Left lobe of liver (tissue), 2 donors: ENCODE data around the gene C3. TPM values are rescaled to one million over a fixed set of nuclear protein-coding genes. Genes with fewer than 3 reads are reported as not detected.
"Not testable (repeated sequence)": the region's sequence is repeated elsewhere in the genome, so short reads cannot be mapped to it uniquely, and the experiment has no call there.

ENCODE experiments used
- ATAC-seq: fragments of 200-7000 bp; cut with Tn5 transposase; one replicate; pipeline ENCODE4 v1.9.1; 2020; ENCODE audit warnings: mild to moderate bottlenecking, moderate library complexity
- DNase-seq: peaks from one replicate; pipeline ENCODE4 v3.0.0-alpha.2; 2020; ENCODE audit warnings: low spot score
- total RNA-seq: library from RNA; stranded (reverse); gene quantifications from one replicate; pipeline ENCODE4 v1.2.1, GENCODE V29; 2021
- donor health status: DM: no; HTN: no; CAD: no; lungs with moderate emphysema.
- donor health status: DM: no; HTN: yes; CAD: no.

The C3 gene
- total RNA-seq, 1 donor from 2014 or later, result 11,297 TPM

DNA sequence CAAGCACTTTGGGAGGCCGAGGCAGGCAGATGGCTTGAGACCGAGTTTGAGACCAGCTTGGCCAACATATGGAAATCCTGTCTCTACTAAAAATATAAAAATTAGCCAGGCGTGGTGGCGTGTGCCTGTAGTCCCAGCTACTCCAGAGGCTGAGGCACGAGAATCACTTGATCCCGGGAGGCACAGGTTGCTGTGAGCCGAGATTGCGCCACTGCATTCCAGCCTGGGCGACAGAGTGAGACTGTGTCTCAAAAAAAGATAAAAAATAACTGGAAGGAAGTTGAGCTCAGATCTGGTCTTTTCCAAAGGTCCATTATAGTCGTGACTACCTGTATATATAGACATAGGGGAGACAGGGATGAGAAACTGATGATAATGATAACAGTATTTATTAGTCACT lies 28.1 kb upstream of the C3 start:
- ATAC-seq, DNase-seq: not testable (repeated sequence)

GRCh38 chr19:6745965-6746364 lies 25.5 kb upstream of the C3 start:
- no peak for DNase-seq
- no peak for ATAC-seq

GRCh38 chr19:6744381-6745301 lies 24.2 kb upstream of the C3 start:
- no peak for DNase-seq
- ATAC-seq, result peak; percentile 54

DNA sequence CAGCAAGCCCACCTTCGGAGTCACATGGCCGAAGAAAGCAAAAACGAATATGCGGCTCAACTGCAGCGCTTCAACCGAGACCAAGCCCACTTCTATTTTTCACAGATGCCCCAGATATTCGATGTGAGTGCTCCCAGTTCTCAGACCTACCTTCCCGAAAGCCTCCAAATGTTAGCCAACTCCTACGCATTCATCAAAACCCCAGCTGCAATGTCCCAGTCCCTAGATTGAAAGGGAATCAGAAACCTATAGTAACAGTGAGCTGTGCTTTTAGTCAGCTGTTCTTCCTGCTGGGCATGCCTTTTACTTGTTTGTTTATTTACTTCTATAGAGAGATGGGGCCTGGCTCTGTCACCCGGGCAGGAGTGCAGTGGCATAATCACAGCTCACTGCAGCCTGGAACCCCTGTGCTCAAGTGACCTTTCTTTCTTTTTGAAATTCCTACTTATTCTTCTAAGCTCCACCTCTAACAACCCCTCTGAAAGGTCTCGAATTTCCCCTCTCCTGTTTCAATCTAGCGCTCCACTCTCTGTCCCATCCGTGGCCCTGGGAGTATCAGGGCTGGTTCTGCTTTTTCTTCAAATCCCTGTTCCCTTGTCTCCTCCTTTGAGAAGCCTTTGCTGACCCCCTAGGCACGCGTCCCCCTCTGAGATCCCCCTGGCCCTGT lies 23.4 kb upstream of the C3 start:
- ATAC-seq (no peak), DNase-seq (no peak)

DNA sequence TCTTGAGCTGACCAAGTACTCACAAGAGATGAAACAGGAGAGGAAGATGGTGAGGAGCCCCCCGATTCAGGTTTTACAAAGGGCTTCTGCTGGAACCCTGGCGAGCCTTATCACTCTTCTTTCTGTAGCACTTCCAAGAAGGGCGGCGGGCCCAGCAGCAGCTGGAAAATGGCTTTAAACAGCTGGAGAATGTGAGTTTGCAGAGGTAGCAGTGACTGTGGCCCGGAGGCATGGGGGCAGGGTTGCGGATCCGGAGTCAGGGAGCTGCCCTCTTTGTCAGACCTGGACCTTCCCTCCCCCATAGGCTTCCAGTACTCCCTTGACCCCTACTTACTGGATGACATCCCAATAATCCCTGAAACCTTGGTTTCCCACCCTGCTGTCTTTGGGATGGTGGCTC lies 22.6 kb upstream of the C3 start:
- no peak for ATAC-seq
- DNase-seq, result no peak

GRCh38 chr19:6740589-6741343 lies 20.3 kb upstream of the C3 start:
- DNase-seq, result no peak
- no peak for ATAC-seq

DNA sequence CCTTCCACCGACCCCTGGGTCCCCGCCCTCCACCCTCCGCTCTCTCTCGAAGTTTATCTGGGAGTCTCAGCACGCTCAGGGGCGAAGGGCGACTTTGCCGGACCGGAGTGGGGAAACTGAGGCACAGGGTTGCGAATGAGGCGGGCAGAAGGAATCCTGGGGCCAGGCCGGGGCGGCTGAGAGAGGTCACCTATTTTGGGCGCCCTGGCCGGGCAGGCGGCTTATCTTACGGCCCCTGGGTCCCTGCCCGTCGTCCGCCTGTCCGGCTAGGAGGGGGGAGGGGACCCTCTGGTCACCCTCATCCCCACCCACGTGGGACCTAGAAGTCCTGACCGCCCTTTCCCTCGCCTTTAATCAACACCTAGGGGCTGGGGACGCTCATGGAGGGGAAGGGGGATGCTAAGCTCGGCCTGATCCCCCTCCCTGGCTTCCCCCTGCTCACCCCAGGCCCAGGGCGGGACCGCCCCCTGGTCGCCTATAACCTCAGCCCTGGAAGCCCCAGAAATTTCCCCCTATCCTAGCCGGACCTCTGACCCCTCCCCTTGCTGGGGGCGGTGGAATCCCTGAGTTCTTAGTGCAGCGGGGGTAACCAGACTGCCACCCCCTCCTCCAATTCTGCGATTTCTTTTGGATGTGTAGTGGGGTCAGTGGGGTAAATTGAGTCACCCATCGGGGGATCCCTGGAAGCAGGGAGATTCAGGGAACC lies 19.6 kb upstream of the C3 start:
- DNase-seq, result no peak
- no peak for ATAC-seq

GRCh38 chr19:6739390-6739882 lies 19.0 kb upstream of the C3 start, which contains the start of gene TRIP10:
TSS of gene TRIP10 (plus strand) at chr19:6739680. CDS start at chr19:6739762, 82 bp downstream.
- ATAC-seq (peak; percentile 45), DNase-seq (peak; percentile 87)

DNA sequence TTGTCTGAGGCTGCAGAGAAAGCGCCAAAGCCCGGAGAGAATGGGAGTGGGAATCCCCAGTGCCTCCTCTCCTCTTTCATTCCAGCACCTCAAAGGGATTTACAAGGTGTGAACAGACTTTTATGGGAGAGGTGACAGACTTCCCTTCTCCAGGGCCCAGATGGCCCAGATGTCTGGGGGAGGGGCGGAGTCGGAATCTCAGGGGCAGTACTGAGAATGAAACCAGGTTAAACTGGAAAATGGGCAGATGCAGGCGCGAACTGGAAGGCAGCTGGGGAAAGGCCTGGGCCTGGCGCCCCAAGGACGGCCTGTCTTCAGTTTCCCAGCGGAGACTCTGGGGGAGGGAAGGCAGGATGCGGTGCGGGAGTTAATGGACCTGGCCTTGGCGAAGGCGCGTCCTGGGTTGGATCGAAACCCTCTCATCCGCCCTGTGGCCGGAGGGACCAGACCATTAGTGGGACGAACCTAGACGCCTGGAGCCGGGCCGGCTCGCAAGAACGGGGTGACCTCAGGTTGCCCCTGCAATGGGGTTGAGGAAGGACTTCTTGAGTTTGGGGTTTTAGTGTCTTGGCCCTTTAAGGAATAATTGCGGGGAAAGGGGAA lies 18.4 kb upstream of the C3 start:
- no peak for DNase-seq
- ATAC-seq, result no peak

GRCh38 chr19:6737873-6738786 lies 17.7 kb upstream of the C3 start:
- DNase-seq, result peak; percentile 99
- ATAC-seq, result peak; percentile 69

- ATAC-seq, result peak; percentile 71
- peak; percentile 100 for DNase-seq
Observed at GRCh38 chr19:6737284-6737872, 16.9 kb upstream of the C3 start, which contains the start of gene GPR108. TSS of gene GPR108 (minus strand) at chr19:6737580. CDS start at chr19:6737576, 4 bp downstream.

- ATAC-seq, result no peak
- no peak for DNase-seq
Observed at GRCh38 chr19:6736917-6737283, 16.4 kb upstream of the C3 start.

DNA sequence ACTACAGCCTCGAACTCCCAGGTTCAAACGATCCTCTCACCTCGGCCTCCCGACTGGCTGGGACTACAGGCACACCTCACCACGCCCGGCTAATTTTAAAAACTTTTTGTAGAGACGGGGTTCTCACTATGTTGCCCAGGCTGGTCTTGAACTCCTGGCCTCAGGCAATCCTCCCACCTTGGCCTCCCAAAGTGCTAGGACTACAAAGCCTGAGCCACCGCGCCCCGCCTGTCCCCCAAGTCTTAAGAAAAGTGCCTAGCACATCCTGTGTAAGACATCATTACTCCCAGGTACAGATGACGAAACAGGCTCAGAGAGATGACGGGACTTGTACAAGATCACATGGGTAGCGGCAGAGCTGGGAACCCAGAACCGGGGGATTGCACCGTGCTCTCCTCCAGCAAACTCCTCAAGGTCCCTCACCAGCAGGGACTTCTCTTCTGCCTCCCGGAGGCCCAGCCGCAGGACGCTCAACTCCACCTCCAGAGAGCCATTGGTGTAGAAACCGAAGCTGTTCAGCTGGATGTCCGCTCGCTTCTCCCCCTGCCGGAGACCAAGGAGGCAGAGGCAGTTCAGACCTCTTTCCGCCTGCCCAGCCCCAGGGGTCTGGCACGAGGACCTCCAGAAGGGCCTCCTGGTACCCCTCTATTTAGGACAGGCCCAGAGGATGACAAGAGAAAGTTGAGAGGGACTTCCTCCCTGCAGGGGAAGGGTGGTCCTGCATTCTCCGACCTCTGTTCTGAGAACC lies 15.9 kb upstream of the C3 start:
- ATAC-seq (peak; percentile 41), DNase-seq (peak; percentile 79)

DNA sequence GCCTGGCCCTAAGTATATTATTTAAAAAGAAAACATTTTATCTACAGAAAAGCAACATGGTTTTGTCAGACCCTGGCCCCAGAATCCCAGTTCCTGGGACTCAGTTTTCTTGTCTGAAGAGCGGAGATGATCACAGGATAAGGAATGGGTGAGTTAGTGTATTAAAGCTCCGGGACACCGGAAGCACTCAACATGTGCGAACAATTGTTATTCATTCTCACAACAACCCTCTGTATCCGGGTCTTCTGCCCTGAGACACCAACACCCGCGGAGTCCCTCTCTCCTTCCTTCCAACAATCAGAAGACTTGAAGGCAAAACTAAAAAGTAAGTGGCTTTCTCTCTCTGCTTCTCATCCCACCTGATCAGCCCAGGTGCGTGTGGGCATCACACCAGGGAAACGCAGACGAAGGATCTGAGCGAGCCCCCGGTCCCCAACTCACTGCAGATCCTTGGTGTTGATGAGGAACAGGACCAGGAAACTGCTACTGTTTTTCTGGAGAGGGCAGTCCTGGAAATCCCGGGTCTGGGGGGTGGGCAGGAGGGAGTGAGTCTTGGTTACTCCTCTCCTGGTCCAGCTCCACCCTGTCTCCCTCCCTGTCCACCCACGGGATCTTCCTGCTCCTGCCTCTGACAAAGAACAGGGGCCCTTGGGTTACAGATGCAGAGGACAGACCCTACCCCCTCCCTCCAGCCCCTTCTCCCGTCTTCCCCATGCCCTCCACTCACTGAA lies 14.9 kb upstream of the C3 start:
- no peak for DNase-seq

GRCh38 chr19:6734096-6734696 lies 13.7 kb upstream of the C3 start:
- ATAC-seq (no peak), DNase-seq (no peak)

More for the DNA sequence above, 14.9 kb upstream of the C3 start:
- ATAC-seq, result no peak

GRCh38 chr19:6733338-6734095 lies 13.1 kb upstream of the C3 start:
- no peak for DNase-seq
- no peak for ATAC-seq
